Stimulated activated CD4-positive, alpha-beta T cell treated with anti-CD3 and anti-CD28 coated beads, Interleukin-4, amount 100 ng/mL, for 24 hours (primary cell): ENCODE results near the gene IGSF9.

Source experiments
- DNase-seq: peaks from one replicate; pipeline ENCODE4 v3.0.0-alpha.2; 2020

IGSF9 gene

DNA sequence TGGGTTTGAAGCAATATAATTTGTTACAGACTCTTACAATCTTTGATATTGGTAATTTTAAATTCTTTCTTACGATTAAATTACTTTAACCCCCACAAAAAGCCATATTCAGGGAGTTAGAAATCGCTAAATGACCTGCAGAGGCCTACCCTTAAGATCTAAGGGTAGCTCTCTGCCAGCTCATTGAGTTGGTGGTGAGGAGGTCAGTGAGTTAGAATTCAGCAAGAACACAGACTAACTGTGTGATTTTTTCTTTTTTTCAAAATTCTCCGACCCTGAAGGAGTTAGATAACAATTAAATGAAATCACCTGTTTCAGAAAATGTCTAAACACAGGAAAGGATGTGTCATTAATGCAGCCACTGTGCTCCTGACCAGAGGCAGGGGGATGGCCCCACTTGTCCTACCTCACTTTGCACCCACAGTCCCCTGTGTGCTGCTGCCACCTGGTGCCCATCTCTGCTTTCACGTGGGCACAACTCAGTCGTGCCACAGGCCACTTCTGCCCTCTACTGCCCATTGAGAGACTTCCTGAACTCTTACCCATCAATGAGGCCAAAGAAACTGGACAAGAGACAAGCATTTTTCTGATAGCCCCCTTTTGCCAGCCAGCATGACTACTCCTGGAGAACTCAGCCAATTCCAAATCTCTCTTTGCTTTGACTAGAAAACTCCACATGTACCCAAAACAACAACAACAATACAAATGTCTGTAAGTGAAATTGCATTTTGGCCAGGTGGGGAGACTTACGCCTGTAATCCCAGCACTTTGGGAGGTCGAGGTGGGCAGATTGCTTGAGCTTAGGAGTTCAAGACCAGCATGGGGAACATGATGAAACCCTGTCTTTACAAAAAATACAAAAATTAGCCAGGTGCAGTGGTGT, 53.9 kb downstream of the IGSF9 start:
- peak; percentile 79 for DNase-seq

- no peak for DNase-seq
These were observed 55.0 kb downstream of the IGSF9 start for GRCh38 chr1:159890390-159890789.

GRCh38 chr1:159889821-159890252, 55.6 kb downstream of the IGSF9 start:
- no peak for DNase-seq

GRCh38 chr1:159889202-159889601, 56.2 kb downstream of the IGSF9 start:
- DNase-seq = no peak

- DNase-seq = no peak
These were observed 61.1 kb downstream of the IGSF9 start for GRCh38 chr1:159884296-159884695.

DNA sequence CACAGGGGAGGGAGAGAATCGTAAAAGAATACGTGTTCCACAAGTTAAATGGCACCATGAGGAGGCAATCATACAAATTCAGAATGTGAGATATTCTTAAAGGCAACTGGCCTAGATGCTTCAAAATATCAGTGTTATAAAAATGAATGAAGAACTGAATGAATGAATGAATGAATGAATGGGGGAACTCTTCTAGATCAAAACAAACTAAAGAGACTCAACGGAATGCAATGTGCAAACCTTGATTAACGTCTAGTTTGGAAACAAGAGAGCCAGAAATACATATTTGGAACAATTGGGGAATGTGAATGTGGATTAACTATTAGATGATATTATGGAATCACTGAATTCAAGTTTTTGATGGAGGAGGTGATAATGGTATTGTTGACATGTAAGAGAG, 62.3 kb downstream of the IGSF9 start:
- no peak for DNase-seq

DNA sequence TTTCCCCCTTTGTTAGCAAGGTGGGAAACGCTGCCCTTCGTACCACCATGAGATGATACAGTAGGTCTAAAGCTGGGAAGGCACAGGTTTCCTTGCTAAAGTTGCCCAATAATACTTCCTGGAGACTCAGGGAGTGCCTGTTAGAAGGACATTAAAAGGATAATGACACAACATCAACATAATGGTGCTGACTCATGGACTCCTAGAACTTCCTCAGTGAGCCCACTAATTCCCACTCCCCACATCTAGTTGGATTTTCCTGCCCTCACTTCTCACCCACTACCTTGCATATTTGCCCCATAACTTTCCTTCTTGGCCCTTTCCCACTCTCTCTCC, 62.9 kb downstream of the IGSF9 start:
- DNase-seq = no peak

DNA sequence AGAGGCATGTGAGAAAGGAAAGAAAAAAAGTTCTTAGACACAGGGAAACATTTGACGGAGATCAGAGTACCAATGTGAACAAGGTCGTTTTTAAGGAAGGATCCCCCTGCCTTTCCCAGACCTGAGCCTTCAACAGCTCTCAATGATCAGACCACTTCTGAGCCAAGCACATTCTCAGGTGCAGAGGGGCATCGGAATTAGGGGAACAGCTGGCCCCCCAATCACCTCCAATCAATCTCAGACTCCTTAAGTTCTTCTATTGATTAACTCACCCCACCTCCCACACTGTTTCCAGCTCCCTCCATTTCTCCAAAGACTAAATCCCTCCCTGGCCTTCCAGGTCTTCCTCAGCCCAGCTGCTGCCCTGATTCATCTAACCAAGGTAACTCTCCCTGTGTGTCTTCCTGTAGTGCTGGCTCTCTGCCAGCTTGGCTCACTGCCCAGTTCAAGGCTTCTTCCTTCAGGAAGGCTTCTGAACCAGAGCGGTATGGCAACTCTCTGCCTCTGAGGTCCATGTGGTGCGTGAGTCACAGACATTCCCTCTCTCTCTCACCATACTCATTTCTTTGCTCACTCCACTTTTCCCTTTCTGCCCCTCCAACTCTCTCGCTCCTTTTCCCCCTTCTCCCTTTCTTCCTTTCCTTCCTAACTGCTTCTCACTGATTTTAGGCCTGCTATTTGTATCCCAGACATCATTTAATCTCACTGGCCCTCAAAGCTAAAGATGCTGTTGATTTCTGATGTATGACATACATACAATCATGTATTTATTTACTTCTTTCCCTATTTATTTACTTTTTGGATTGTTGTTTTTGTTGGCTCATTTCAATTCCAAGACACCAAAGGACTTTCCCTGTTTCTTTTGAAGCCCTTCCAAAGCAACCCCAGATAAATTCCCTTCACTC, 63.5 kb downstream of the IGSF9 start:
- DNase-seq = no peak

DNA sequence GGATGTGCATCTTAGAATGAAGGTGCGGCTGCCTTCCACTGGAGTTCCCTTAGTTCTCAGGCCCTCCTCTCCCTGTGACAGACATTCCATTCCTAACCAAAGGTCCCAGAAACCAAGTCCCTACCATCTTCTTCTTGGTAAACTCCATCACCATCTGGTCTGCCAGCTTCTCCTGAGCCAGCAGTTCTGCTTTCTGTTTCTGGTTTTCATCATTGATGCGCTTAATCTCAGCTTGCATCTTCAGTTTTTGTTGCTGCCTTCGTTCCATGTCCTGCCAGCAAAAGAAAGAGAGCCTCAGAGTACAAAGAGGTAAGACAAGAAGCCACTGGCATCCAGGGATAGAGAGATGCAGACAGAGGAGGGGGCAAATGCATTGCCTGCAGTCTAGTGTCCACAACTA, 65.0 kb downstream of the IGSF9 start:
- DNase-seq = no peak

DNA sequence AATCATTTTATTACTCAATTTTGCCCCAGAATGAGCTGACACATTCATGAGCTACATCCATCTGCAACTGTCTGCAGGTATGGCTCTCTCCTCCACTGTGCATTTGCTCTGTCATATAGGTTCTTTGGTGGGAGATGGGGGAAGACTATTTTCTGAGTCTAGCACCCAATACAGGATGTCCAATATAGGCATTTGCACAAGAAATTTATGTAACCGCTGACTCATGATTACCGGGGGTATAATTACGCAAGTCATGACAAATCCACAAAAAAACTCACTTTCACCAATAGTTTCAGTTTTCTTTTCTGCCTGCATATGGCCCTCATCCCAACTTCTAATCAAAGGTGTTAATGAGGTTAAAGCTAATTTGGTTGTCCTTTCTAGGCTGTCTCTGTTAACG, 65.4 kb downstream of the IGSF9 start:
- DNase-seq = no peak

DNA sequence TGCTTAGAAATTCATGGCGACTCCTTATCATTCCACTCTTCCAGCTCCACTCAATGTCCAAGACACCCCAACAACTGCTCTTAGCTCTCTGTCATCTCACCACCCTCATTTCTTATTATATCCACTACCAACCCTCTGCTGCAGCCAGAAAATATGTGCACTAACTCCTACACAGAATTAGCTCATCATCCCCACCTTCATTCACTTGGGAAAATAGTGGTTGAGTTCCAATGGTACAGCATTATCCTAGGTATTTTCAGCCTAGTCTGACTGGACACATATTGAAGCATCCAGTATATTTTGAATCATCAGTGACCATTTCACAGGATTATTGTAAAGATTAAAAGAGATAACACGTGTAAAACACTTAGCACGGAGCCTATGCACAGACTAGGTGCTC, 66.3 kb downstream of the IGSF9 start:
- no peak for DNase-seq

- no peak for DNase-seq
These were observed 67.5 kb downstream of the IGSF9 start for GRCh38 chr1:159877695-159878444.
